GM19035 (cell line): Measurements from ENCODE around the gene METTL13.
A peak's percentile ranks its signal among the peaks of the same experiment; 100 is the strongest.

ENCODE experiments used
- ATAC-seq: cut with Tn5 transposase; IDR thresholded peaks from one replicate; pipeline ENCODE4 v1.9.1; 2021; ENCODE audit not compliant: unreplicated experiment

METTL13 gene, protein sequence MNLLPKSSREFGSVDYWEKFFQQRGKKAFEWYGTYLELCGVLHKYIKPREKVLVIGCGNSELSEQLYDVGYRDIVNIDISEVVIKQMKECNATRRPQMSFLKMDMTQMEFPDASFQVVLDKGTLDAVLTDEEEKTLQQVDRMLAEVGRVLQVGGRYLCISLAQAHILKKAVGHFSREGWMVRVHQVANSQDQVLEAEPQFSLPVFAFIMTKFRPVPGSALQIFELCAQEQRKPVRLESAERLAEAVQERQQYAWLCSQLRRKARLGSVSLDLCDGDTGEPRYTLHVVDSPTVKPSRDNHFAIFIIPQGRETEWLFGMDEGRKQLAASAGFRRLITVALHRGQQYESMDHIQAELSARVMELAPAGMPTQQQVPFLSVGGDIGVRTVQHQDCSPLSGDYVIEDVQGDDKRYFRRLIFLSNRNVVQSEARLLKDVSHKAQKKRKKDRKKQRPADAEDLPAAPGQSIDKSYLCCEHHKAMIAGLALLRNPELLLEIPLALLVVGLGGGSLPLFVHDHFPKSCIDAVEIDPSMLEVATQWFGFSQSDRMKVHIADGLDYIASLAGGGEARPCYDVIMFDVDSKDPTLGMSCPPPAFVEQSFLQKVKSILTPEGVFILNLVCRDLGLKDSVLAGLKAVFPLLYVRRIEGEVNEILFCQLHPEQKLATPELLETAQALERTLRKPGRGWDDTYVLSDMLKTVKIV

DNA sequence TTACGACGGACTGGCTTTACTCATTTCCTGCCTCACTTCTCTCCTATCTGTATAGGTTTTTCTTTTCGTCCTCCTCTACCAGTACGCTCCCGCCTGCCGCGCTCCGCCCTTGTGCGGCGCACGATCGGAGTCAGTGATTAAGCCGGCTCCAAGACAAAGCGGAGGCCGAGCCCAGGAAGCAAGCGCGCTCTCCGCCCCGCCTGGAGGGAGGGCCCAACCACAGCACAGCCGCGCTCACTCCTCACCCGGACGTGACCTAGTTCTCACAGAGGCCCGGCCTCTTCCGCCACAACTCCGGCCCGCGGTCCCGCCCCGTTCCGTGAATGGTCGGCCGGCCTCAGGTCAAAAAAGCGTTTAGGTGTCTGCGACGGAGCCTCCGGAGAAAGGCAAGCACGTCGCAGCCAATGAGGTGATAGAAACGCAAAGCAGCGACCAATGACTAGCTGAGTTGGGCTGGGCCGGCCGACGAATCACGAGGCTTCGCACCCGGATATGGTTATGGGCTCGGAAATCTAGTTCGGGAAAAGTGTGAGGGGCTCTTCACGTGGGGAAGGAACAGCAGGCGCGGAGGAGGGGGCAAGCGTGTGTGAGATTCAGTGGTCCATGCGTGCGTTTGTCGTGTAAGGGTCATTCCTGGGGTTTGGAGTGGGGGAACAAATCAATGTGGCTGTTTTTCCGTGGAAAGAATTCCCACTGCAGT lies at the start of gene METTL13:
TSS of gene METTL13 (plus strand) at position 485 of the 700 bp plus-strand sequence. CDS start 308 bp downstream, outside the sequence.
- ATAC-seq = peak; percentile 99

DNA sequence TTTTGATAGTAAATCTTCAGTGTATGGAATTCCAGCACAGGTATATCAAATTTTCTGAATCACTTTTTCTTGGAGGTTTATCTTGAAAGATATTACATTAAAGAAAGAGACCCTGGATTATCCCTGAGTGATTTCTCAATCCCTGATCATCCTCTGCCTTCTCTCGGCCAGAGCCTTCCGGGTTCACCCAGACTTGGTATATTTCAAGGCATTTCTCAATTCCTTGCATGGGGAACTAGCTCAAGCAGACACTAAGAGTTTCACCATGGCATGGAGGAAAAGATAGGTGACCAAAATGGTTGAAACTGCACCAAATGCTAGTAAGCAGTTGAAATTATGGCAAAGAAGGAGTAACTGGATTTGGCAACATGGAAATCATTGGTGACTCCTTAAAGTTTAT lies 45.3 kb upstream of the METTL13 start:
- ATAC-seq = no peak

DNA sequence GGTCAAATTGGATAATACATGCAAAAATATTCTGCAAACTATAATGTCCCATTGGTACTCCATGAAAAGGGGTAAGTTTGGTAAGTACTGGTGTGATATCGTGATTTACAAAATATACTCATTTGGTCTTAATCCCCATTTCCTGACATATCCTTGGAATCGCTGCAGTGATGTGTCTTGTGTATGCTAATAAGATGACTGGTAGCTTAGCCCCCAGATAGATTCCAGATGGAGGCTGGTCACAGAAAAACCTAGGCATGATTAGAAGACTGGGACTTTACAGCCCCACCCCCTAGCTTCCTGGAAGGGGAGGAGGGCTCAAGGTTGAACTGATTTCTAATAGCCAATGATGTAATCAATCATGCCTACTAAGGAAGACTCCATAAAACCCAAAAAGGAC lies 42.5 kb upstream of the METTL13 start:
- no peak for ATAC-seq

DNA sequence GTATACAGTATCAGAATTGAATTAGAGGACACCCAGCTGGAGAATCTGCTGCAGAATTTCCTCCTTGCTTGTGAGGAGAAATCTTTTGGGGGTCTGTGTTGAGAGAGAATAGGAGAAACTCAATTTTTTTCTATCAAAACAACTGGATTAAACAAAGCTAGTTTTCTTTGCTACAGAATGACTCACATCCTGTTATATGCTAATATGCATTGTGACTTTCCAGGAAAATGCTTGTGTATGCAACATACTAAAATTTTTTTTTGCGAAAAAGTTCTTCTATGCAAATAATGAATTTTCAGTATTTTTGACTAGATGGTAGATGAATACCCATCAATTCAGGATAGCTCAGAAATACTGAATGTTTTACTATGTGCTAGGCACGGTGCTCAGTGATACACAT lies 41.8 kb upstream of the METTL13 start:
- ATAC-seq = no peak

DNA sequence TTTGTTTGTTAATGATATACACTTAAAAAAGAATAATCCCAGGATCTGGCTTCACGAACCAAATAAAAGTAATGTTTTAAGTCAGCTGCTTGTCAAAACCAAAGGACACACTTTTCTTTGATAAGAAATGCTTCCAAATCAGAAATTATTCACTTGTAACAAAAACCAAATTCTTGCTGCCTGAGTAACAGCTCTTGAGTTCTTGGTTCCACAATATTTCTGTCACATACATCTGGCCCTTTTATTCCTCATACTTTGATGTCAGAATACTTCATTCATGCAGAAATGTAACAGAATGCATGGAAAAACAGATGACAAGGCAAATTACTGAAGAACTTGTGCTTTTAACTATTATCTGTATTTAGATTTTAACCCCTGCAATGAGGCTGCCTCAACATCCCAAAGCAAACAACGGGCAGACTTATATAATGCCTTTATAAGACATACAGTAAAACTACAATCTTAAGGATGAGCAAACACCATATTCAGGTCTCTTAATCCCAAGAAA lies 41.0 kb upstream of the METTL13 start:
- ATAC-seq = no peak

DNA sequence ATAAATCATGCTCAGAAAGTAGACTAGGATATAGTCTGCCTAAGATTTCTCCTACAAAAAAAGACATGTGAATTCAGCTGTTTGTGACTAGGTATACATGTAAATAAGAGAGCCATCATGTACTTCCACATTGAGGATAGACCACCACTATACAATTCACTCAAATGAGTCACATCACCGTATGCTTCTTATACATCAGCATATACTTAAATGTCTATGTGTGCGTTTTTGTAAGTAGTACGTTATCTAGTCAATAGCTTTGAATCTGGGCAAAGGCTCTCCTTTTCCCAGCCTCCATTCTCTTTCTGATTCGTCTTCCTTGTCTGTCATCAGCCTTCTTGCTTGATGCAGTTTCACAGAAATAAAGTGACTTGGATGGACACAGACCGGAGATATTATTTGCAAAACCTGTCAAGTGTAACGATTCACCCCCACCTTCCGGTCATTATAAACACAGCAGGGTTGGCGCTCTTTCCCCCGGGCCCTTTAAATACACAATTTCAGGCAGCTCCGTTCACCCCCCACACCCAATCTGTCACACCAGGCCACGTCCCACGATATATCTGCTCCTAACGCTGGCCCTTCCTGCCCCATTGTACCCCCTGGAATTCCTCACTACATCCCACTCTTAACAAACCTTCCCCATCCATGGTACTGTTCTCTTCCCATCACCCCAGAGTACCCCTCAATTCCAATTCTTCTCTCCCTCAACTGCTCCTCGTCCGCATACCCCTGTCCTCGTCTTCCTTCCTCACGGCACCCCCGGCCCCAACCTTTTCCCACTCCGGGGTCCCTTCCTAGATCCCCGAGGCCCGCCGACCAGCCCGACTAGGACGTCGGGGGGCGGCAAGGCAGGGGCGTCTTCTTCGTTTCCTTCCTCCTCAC lies 40.2 kb upstream of the METTL13 start:
- peak; percentile 19 for ATAC-seq

DNA sequence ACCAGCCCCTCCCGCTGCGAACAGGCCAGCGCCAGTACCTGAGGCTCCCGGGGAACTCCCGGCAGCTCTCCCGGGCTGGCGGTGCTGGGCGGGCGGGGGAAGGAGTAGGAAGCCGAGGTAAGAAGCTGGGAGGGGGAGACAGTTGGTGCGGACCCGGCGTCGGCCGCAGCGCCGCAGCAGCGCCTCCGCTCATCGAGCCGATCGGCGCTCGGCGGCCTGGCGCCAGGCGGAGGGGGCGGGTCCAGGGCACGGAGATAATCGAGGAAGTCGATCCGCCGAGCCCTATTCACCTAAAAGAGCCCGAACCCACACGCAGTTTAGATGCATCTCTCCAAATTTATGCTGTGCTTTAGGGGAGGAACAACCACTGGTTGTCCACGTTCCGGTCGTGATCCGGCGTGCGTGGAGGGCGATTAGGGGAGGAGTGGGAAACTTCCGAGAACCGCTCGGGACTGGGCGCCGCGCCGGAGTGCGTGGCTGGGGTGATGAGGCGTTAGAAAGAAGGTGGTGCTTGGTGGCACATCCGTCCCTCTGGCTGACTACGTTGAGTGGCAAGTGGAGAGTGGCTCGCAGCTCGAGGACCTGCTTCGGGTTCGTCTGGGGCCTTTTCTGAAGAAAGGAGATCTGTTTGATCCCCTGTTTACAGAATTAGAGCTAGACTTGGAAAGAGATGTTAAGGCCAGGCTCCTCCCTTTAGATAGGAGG lies 39.4 kb upstream of the METTL13 start, which contains the start of gene VAMP4:
TSS of gene VAMP4 (minus strand) at position 194 of the 705 bp plus-strand sequence. CDS start 3,651 bp downstream, outside the sequence.
- peak; percentile 95 for ATAC-seq

DNA sequence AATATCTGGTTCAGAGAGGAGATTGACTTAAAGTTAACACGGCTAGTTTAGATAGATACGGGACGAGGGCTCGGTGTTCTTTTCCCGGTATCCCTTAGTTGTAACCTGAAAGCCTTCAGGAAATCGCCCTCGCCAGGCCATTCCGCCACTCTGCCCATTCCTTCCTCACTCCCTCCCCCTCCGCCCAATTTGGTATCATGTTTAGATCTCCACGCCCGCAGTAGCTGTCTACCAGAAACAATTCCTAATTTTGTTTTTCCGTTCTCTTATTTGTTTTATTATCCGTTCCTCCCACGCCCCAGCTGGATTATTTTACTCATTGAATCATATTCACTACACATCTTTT lies 38.9 kb upstream of the METTL13 start:
- ATAC-seq = peak; percentile 10

DNA sequence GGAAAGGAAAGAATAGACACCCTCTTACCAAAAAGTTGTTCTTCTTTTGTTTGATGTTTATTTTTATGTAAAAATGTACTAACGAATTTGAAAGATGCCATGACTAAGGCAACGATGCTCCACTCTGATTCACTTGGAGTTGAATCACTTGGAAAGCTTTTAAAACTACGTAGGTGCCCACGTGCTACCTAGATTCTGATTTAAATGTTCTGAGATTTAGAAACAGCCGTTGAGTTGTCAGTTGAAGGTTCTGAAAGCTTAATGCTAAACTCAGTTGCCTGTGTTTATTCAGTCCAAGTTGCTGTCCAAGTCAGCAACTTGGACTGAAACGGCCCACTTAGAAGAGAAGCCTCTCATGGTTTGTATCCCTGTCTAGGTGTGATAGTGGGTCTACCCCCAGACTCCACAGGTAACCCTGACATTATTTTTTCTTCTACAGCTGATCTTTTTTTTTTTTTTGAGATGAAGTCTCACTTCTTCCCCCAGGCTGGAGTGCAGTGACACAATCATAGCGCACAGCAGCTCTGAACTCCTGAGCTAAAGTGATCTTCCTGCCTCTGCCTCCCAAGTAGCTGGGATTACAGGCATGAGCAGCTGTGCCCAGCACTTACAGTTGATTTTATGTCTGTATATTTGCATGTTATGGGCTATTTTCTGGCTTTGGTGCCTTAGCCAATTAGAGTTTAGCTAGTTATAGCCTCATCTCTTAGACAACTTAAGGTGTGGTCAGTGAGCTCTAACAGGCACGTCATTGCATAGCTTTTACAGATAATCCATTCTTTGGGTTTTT lies 38.2 kb upstream of the METTL13 start:
- ATAC-seq = no peak

DNA sequence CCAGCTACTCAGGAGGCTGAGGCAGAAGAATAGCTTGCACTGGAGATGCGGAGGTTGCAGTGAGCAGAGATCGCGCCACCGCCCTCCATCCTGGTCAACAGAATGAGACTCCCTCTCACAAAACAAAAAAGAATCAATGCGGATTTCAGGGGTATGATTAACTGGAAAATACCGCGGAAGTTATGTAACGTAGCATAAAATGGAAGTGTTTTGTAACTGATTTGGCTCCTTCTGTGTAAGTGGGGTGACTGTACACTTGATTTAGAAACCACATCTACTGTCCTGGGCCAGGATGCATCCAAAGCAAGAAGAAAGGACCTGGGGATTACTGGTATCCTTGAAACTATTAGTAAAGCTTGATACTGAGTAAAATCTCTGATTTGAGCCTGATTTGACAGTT lies 36.5 kb upstream of the METTL13 start:
- no peak for ATAC-seq

DNA sequence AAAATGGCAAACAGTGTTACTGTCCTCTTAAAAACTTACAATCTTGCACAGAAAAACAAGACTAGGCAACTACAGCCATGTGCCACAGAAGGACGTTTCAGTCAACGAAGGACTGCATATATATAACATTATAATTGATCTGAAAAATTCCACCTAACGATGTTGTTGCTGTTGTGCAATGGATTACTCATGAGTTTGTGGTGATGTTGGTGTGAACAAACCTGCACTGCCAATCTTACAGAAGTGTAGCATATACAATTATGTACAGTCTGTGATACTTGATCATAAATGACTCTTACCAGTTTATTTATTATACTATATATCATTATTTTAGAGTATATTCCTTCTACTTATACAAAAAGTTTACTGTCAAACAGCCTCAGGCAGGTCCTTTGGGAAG lies 32.8 kb upstream of the METTL13 start:
- ATAC-seq = no peak

DNA sequence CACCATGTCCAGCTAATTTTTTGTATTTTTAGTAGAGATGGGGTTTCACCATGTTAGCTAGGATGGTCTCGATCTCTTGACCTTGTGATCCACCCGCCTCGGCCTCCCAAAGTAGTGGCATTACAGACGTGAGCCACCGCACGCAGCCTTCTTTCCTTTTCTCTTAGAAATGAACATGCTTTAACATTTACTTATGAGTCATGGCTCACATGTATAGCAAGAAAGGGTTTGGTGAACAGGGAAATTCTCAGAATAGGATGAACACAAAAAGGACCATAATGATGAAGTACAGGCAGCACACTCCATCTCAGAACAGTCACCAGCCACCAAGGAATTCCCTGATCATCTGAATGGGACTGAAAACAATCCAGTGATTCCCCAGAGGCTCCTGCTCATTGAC lies 30.2 kb upstream of the METTL13 start:
- no peak for ATAC-seq

DNA sequence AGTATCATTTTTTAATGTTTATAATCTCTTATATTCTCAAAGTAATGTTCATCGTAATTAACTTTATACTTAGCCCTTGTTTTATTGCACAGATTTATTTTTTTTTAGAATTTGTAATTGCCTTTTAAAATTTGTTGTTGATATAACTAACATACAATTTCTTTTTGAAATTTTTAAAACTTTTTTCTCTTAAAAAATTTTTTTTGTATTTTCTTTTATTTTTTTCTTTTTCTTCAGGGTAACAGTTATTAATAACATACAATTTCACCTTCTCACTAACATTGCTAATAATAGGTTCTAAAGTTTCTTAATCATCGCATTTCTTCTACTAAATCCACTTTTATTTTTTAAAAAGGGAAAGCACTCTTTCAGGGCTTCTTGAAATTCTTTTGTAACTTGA lies 28.3 kb upstream of the METTL13 start:
- ATAC-seq = no peak

DNA sequence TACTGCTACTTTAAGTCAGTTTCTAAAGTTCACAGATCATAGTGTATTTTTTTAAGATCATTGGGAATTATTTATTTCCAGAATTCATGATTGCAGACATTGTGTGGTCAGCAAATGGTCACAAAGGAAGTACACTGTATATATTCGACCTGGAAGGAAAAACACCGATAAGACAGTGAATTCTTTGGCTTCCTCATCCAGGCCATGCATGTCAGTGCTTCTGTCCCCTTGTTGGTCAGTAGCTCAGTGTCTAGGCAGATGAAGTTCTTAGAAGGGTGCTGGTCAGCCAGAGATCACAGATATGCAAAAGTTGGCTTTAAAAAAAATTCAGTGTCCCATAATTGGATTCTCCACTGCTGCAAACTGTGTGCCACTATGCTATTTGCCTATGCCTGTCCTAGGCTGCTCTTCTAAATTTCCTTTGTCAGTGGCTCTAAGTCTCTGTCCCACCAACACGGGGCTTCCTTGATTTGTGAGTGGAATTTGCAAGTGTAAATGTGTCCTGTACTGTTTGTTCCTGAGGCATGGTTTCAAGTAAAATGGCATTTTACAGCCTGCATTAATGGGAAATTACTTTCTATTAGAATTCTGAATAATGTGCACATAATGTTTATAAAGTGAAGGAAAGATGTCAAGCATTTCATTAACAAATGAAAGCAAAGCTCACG lies 27.6 kb upstream of the METTL13 start:
- ATAC-seq = no peak

DNA sequence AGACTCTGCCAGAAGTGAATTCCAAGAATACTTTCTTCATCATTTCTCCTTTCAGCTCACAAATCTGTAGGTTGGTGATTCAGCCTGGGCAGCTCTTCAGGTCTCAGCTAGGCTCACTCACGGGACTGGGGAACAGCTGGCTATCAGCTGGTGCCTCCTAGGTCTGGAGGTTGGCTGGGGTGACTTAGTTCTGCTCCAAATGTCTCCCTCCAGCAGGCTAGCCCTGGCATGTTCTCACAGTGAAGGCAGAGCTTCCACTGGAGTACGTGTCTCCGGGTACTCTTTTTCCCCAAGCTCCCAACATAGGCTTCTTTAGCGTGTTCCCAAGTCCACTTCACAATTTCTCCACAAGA lies 27.1 kb upstream of the METTL13 start:
- ATAC-seq = no peak

DNA sequence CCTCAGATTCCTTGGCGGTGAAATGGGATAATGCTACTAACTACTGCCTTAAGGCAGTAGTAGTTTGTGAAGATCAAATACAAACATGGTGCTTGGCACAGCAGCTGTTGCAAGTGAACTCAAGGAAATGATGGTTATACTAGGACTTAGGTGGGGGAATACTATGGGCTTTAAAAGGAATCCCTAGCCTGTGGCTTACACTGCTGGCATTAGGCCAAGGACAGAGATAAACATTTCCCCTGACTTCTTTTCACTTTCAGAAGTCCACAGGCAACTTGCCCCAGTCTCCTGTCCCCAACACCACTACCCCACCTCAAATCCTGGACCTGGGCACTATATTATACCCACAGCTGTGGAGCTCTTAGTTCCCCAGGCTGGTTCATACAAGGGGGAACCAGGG lies 26.5 kb upstream of the METTL13 start:
- no peak for ATAC-seq

DNA sequence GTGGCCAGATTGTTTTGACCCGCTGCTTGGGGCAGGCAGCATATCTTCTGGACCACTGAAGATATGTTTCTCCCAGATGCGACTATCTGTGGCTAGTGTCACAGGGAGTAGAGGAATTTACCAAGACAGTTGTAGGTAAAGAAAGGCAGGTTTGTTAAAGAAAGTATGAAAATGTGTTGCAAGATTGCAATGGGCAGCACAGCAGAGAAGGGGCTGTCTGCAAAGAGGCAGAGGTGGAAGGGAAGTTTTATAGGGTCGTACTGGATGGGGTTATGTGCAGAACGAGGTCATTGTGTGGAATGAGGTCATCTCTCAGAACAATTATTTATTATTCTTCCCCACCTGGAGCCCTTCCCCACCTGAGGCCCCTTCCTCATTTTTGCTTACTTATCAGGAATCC lies 24.6 kb upstream of the METTL13 start:
- no peak for ATAC-seq

DNA sequence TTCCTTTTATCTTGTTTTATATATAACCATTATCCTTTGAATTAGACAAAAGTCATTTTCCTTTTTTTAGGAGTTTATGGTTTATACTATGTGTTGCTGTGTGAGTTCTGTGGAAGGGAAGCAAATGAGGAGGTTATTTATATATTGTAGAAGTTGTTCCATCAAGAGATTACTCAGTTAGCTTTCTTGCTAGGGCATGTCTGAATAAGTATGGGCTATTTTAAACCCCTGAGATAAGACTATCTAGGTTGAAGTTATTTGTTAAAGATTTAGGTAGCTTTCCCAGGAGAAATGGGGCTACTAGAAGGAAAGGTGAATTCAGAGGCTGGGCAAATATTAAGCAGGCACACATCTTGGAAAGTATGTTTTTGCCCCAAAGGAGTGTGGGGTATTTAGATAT lies 23.4 kb upstream of the METTL13 start:
- no peak for ATAC-seq

DNA sequence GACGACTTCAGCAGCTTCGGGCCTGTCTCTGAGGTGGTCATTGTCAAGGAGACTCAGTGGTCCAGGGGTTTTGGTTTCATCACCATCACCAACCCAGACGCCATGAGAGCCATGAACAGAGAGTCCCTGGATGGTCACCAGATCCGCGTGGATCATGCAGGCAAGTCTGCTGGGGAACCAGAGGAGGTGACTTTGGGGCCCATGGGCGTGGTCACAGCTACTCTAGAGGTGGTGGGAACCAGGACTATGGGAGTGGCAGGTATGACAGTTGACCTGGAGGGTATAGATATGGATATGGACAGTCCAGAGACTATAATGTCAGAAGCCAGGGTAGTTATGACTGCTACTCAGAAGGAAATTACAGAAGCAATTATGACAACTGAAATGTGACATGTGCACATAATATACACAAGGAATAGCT lies 19.3 kb upstream of the METTL13 start:
- ATAC-seq = no peak
